Kidney capillary endothelial cell (primary cell): Measurements from ENCODE around the gene PDE11A.

Experiments used
- DNase-seq: peaks from one replicate; pipeline ENCODE4 v3.0.0-alpha.2; 2018; ENCODE audit warnings: low spot score

PDE11A gene

GRCh38 chr2:177758591-177759371, 313.8 kb downstream of the PDE11A start:
- DNase-seq, result peak; percentile 63

- DNase-seq, result no peak
Observed at GRCh38 chr2:177756336-177756735, 316.2 kb downstream of the PDE11A start.

GRCh38 chr2:177754492-177754873, 318.1 kb downstream of the PDE11A start:
- DNase-seq, result no peak

DNA sequence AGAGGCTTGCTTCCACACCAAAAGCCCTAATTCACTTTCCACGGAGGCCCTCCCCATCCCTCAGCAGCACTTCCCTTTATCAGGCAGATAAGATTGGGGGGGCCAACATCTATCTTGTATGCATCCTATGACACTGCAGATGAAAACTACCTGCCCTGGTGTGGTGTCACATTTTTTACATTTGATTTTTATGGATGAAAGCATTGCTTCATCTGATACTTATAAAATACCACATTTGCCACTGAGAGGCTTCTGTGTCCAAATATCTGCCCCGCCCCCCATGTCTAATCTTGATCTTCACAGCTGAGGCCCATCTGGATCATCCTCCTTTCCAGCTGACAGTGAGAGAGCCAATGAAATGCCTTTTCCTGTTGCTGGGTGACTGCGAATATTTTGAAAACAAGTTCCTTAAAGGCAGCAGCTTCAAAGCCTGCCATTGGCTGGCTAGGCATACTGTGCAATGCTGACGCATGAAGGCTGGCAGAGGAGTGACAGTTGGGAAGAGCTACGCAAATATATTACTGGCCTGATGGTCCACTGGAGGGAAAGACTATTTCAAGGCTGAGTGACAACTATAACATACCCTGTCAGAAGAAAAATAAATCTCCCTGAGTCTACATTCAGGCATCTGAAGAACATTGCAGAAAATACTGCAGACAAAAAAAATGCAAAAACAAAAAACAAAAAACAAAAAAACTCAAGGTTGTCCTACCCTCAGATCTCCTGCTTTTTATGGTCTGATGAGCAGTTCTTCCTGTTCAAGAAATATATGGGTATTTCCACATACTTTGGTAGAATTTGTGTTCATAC, 318.7 kb downstream of the PDE11A start:
- peak; percentile 6 for DNase-seq

GRCh38 chr2:177748360-177748759, 324.2 kb downstream of the PDE11A start:
- no peak for DNase-seq

- no peak for DNase-seq
Observed at GRCh38 chr2:177747384-177747783, 325.2 kb downstream of the PDE11A start.

DNA sequence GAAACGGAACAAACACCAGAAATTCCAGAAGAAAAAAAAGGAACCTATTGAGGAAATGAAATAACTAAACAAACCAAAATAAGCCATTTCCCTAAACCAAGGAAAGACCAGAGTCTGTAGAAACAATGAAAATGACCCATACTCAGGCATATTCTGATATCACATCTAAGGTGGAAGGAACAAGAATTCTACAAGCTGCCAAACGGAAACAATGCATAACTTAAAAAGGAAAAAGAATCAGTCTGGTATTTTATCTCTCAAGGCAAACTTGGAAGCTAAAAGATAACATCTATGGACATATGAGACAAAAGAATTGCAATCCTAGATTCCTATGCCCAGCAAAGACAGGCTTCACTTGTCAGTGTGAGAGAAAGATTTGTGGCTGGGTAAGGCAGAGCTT, 326.2 kb downstream of the PDE11A start:
- peak; percentile 47 for DNase-seq

- no peak for DNase-seq
Observed at GRCh38 chr2:177745531-177745930, 327.0 kb downstream of the PDE11A start.

DNA sequence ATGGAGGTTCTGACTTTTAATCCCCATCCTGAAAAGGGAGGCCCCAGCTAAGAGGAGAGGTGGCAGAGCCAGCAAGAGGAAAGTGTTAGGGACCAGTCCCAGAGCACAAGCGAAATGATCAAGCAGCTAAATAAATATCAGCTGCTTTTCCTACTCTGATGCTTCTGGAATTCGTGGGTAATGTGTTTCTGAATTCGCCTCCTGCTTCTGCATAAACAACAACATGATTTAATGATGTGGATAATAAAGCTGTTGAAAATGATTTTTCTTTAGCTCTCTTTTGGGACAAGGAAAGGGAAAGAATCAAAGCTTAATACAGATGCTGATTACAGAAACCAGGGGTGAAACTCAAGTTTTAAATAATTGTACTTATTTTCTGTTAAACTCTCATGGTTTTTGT, 329.7 kb downstream of the PDE11A start:
- no peak for DNase-seq

GRCh38 chr2:177741866-177742265, 330.7 kb downstream of the PDE11A start:
- DNase-seq, result no peak

DNA sequence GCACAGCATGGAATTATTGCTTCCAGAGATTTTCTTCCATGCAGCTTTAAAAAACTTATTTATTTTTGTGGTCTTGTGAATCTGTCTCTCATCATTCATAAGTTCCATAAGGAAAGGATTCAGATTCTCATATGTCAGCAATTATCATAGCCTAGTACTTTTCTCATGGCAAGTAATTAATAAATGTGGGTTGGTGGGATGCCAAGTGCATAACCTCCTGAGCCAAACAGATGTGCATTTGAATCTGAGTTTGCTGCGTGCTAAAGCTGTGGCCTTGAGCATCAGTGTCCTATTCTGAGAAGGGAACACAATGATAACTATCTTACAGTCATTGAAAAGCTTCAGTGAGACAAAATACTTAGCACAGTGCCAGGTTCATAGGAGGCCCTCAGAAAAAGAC, 331.9 kb downstream of the PDE11A start:
- DNase-seq, result no peak

DNA sequence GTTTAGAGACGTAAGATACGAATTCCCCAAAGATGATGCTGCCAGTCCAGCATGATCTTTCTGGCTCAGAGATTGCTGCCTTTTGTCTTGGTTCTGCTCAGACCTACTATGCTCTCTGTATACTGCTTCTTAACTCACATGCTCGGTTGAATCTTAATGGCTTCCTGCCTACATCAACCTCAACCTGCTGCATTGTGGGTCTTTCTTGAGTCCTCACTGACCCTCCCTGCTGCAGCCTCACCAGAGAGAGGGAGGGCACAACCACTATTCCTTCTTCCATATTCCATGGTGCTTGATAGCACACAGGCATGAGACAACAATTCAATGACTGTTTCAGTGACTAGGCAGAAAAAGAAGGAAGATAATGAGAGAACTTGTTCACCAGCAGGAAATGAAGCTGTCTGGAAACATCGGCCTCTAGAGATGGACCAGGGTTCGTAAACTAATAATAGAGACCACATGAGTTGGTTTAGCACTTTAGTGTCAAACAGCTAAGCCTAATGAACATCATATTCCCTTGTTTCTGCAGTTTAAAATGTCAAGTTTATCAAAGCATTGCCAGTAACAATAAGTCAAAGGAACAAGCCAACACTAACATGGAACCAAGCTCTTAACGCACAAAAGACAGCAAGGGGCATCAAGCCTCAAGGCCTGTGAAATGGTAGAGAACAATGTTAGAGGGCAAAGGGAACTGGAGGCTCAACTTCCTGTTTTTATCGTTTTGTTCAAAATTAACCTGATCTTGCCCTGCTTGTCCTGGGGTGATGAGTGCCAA, 333.9 kb downstream of the PDE11A start:
- no peak for DNase-seq

DNA sequence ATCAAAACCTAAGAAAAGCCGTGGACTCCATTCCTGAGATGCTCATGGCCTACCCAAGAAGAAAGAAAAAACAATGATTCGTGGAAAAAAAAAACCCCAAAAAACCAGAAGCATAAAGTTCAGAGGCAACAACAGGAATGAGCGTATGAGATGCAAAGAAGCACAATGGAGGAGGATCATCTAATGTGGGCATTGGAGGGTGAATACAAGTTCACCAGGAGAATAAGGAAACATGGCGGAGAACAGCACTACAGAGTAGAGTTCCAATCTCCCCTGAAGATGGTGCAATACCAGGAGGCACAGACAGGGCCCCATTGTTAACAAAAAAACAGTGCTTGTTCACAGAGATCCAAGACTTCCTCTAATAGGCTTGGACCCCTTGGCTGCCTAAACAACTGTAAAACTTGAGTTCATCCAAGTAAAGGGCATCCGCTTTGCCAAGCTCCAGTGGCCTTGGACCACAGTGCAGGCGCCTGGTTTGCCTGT, 337.2 kb downstream of the PDE11A start:
- DNase-seq, result no peak

- DNase-seq, result no peak
Observed at GRCh38 chr2:177733322-177733855, 339.2 kb downstream of the PDE11A start.

GRCh38 chr2:177731384-177731783, 341.2 kb downstream of the PDE11A start:
- DNase-seq, result no peak

- no peak for DNase-seq
Observed at GRCh38 chr2:177730792-177731191, 341.8 kb downstream of the PDE11A start.

- DNase-seq, result no peak
Observed at GRCh38 chr2:177730363-177730762, 342.2 kb downstream of the PDE11A start.

DNA sequence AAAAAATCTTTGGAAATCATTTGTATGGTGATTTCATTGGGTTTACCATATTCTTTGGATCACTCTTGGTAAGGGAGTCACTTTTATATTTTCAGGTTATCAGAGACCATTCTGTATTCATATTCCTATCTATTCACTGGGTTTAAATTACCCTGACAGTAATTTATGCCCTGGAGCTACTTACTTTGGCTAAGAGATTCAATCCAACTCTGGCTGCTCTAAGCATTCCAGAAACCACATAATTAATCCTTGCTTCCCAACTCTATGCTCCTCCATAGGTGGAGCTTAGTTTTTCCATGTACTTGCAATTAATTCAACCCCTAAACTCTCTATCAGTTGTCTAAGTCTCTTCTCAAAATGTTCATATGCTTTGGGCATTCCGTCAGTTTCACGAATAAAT, 343.7 kb downstream of the PDE11A start:
- no peak for DNase-seq

- no peak for DNase-seq
Observed at GRCh38 chr2:177728399-177728765, 344.2 kb downstream of the PDE11A start.

GRCh38 chr2:177727577-177728398, 344.8 kb downstream of the PDE11A start:
- no peak for DNase-seq

GRCh38 chr2:177726931-177727348, 345.6 kb downstream of the PDE11A start:
- DNase-seq, result no peak
